MG63 (cell line): ENCODE results near the gene STOM. TPM values are rescaled to one million over a fixed set of nuclear protein-coding genes. Genes with fewer than 3 reads are reported as not detected.

Experiments used
- DNase-seq: peaks from one replicate; pipeline ENCODE4 v3.0.0-alpha.2; 2020
- H3K27me3 ChIP-seq: fragments of 250-450 bp; sonication (Bioruptor Pico); 2 replicates; pipeline ENCODE4 v1.5.1; 2020; ENCODE audit warnings: mild to moderate bottlenecking, moderate library complexity
- H3K36me3 ChIP-seq: fragments of 250-450 bp; sonication (Bioruptor Pico); 2 replicates; pipeline ENCODE4 v1.5.1; 2020; ENCODE audit warnings: mild to moderate bottlenecking, moderate library complexity
- H3K4me3 ChIP-seq: fragments of 250-450 bp; sonication (Bioruptor Pico); 2 replicates; pipeline ENCODE4 v1.5.1; 2020; ENCODE audit warnings: mild to moderate bottlenecking, moderate library complexity
- H3K9me3 ChIP-seq: fragments of 250-450 bp; sonication (Bioruptor Pico); 2 replicates; pipeline ENCODE4 v1.5.1; 2020; ENCODE audit warnings: mild to moderate bottlenecking, moderate library complexity
- total RNA-seq: library from RNA; depleted of rRNA; stranded (reverse); fragments of >200 nt; shearing (Covaris generic); gene quantifications from 2 replicates; pipeline ENCODE4 v1.2.3, GENCODE V29; 2014; ENCODE audit warnings: low replicate concordance

The STOM gene
- total RNA-seq, 1 experiment from 2014 or later = 108 TPM

- Histone ChIP-seq H3K9me3 (peaks cover 5% of the 10 kb centered on the region; the same call in 1 of the 2 replicates), H3K4me3 (no peak overlapping the region), H3K36me3 (peaks cover 22% of the 10 kb centered on the region), H3K27me3 (no peaks in the 10 kb centered on the region)
- DNase-seq = no peak
These were observed 51.2 kb downstream of the STOM start for GRCh38 chr9:121318631-121319382.

DNA sequence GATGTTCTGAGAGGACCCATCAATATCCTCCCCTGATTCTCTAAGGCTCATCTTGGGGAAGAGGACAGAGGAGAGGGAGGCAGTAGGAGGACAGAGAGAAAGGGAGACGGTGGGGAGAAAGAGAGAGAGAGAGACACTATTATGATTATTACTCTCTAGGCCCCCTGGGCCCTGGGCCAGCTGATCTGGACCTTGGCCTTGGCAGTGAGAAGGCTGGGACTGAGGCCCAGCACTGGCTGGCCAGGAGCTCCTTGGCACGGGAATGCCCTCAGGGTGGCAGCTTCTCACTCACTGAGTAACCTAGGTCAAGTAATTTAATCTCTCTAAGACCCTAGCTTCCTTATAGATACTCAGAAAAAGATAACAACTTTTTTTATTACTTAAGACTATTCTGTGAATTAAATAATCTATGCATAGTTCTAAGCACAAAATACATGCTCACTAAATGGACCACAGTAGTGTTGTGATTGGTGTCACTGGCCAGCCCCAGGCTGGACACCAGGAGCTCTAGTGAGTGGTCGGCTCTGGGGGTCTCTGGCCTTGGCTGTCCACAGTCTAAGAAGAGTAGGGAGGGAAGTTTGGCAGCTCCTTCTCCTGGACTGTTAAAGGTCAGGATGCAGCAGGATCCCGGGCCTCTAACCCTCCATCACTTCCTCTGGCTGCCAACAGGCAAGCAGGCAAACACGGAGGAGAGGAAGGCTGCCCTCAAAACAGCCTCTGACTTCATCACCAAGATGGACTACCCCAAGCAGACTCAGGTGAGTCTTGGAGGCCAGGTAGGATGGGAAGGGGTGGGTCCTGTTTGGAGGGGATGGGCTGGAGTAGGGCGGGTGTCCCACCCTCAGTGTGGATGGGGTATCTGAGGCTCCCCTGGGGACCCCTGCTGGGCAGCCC is 52.1 kb downstream of the STOM start:
- peaks cover 5% of the 10 kb centered on the region; the same call in 1 of the 2 replicates for H3K9me3 ChIP-seq
- no peaks in the 10 kb centered on the region for H3K27me3 ChIP-seq
- DNase-seq = peak; percentile 92
- H3K36me3 ChIP-seq = peaks cover 21% of the 10 kb centered on the region
- no peak overlapping the region for H3K4me3 ChIP-seq

DNA sequence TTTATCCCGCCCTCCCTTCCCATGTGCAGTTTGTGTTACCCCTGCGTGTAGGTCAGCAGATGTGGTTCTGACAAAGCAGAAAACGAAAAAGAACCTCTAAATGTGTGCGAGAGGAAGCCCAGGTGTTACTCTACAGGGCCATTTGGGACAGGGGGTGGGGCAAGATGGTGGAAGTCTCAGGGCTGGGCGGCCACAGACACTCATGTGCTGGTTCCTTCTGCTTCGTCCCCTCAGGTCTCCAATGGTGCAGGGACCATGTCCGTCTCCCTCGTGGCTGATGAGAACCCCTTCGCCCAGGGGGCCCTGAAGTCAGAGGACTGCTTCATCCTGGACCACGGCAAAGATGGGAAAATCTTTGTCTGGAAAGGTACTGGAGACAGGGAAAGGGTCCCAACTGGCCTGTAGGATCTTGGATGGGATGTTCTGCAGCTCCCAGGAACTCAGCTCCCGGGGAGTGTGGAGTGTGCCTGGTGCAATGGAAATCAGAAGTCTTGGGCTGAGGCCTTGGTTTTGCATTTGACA is 53.1 kb downstream of the STOM start:
- Histone ChIP-seq H3K27me3 (no peaks in the 10 kb centered on the region), H3K4me3 (no peak overlapping the region), H3K9me3 (peaks cover 2% of the 10 kb centered on the region; the same call in 1 of the 2 replicates), H3K36me3 (peaks cover 18% of the 10 kb centered on the region)
- DNase-seq = no peak

DNA sequence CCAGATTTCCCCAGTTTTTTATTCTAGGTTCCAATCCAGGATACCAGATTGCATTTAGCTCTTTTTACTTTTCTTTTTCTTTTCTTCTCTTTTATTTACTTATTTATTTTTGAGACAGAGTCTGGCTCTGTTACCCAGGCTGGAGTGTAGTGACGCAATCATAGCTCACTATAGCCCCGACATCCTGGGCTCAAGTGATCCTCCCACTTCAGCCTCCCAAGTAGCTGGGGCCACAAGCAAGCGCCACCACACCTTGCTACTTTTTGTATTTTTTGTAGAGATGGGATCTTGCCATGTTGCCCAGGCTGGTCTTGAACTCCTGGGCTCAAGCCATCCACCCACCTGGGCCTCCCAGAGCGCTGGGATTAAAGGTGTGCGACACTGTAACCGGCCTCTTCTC is 53.7 kb downstream of the STOM start:
- peaks cover 14% of the 10 kb centered on the region for H3K36me3 ChIP-seq
- DNase-seq = no peak
- H3K4me3 ChIP-seq = no peak overlapping the region
- H3K9me3 ChIP-seq = no peaks in the 10 kb centered on the region
- no peaks in the 10 kb centered on the region for H3K27me3 ChIP-seq

GRCh38 chr9:121313458-121314152 is 56.4 kb downstream of the STOM start:
- H3K4me3 ChIP-seq = no peak overlapping the region
- H3K36me3 ChIP-seq = peaks cover 6% of the 10 kb centered on the region; the same call in 1 of the 2 replicates
- H3K27me3 ChIP-seq = no peaks in the 10 kb centered on the region
- no peak for DNase-seq
- no peaks in the 10 kb centered on the region for H3K9me3 ChIP-seq

DNA sequence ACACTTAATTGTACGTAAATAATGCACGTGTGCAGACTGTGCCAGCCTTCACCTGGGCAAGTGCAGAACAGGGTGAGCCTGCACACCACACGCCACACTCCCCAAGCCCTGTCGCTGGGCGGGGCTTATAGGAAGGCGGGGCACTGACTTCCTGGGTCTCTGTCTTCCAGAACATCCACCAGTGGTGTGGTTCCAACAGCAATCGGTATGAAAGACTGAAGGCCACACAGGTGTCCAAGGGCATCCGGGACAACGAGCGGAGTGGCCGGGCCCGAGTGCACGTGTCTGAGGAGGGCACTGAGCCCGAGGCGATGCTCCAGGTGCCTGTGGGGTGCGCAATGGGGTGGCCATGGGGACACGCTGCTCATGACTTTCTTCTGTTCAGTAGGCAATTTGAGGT is 57.9 kb downstream of the STOM start:
- no peak for DNase-seq
- H3K9me3 ChIP-seq = no peaks in the 10 kb centered on the region
- no peak overlapping the region for H3K4me3 ChIP-seq
- peaks cover 6% of the 10 kb centered on the region; the same call in 1 of the 2 replicates for H3K36me3 ChIP-seq
- no peaks in the 10 kb centered on the region for H3K27me3 ChIP-seq

DNA sequence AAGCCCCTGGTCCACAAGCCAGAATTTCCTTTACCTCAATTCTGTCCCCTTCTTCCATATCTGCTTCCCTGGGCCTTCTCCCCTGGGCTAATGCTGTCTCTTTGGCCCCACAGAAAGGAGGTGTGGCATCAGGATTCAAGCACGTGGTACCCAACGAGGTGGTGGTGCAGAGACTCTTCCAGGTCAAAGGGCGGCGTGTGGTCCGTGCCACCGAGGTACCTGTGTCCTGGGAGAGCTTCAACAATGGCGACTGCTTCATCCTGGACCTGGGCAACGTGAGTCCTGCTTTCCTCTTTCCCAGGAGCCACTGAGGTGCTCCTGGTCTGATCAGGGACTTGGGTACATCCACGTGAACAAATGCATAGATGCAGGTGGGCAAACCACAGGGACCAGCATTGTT is 59.5 kb downstream of the STOM start:
- H3K4me3 ChIP-seq = no peak overlapping the region
- no peak for DNase-seq
- H3K9me3 ChIP-seq = no peaks in the 10 kb centered on the region
- 0 out of 2 replicates have a peak, but pooled peaks cover 6% of the 10 kb centered on the region for H3K36me3 ChIP-seq
- H3K27me3 ChIP-seq = no peaks in the 10 kb centered on the region

GRCh38 chr9:121309833-121310425 is 60.1 kb downstream of the STOM start:
- Histone ChIP-seq H3K27me3 (no peaks in the 10 kb centered on the region), H3K36me3 (0 out of 2 replicates have a peak, but pooled peaks cover 6% of the 10 kb centered on the region)

DNA sequence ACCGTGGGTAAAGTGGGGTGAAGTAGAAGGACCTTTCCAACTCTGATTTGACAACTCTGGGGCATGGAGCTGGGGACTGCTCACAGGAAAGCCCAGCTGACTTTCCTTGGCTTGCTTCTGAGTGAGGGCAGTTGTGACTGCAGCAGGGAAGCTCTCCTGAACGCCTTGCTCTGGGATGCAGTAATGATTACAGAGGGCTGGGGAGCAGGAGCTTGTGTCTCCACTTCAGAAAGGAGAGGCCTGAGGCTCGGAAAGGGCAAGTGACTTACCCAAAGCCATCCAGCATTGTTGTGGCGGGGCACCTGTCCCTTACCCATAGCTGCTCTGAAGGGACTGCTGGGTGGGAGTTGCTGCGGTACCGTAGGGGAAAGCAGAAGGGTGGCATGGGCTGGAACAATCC is 60.9 kb downstream of the STOM start:
- Histone ChIP-seq H3K27me3 (no peaks in the 10 kb centered on the region), H3K4me3 (no peak overlapping the region), H3K36me3 (0 out of 2 replicates have a peak, but pooled peaks cover 6% of the 10 kb centered on the region), H3K9me3 (no peaks in the 10 kb centered on the region)
- no peak for DNase-seq

More at GRCh38 chr9:121309833-121310425, 60.1 kb downstream of the STOM start:
- no peaks in the 10 kb centered on the region for H3K9me3 ChIP-seq
- no peak overlapping the region for H3K4me3 ChIP-seq
- no peak for DNase-seq

DNA sequence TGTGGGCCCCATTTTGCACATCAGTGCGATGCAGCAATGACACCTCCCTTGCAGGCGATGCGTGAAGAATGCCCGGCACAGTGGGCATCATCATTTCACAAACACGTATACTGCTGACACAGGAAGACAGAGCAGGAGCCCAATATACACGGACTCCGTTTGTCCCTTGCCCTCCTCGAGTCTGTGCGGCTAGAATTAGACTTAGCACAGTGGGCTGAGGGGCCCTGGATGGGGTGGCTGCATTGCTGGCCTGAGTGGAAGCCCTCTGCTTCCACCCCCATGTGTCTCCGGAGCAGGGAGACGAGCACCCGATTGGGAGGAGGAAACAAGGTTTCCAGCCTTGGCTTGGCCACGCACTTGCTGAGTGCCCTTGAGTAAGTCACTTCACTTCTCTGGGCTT is 61.3 kb downstream of the STOM start:
- 0 out of 2 replicates have a peak, but pooled peaks cover 6% of the 10 kb centered on the region for H3K36me3 ChIP-seq
- no peaks in the 10 kb centered on the region for H3K27me3 ChIP-seq
- DNase-seq = no peak
- no peak overlapping the region for H3K4me3 ChIP-seq
- no peaks in the 10 kb centered on the region for H3K9me3 ChIP-seq

GRCh38 chr9:121307976-121308375 is 62.1 kb downstream of the STOM start:
- Histone ChIP-seq H3K27me3 (no peaks in the 10 kb centered on the region), H3K4me3 (no peak overlapping the region), H3K9me3 (no peaks in the 10 kb centered on the region), H3K36me3 (0 out of 2 replicates have a peak, but pooled peaks cover 6% of the 10 kb centered on the region)
- DNase-seq = no peak

DNA sequence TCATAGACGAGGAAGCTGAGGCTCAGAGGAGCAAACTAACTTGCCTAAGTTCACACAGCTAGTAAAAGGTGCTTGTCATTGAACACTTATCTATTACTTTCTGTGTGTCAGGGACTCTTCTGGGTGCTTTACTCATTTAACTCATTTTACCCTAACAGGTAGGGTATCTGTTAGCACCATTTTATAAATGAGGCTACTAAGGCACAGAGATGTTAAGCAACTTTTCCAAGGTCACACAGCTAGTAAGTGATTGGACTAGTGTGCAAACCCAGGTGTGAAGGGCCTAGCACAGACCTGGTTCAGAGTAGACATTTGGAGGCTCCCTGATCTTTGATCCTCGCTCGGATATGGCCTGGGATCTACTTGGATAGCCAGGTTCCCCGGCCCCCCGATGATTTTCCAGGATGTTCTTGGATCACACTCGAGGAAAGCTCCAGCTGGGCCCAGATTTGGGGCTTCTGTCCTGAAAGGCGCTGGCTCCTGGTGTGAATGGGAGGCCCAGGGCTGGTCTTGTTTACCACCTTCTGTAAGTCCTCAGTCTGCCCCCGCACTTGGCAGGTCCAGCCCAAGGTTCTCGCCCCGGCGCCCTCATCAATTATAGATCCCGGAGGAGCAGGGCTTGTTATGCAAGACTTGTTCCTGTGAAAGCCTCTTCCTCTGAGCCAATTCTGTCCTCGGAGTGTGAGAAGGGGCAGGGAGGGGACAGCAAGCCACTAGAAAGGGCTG is 64.6 kb downstream of the STOM start:
- Histone ChIP-seq H3K9me3 (no peaks in the 10 kb centered on the region), H3K27me3 (no peaks in the 10 kb centered on the region), H3K36me3 (no peaks in the 10 kb centered on the region), H3K4me3 (no peak overlapping the region)
- no peak for DNase-seq

DNA sequence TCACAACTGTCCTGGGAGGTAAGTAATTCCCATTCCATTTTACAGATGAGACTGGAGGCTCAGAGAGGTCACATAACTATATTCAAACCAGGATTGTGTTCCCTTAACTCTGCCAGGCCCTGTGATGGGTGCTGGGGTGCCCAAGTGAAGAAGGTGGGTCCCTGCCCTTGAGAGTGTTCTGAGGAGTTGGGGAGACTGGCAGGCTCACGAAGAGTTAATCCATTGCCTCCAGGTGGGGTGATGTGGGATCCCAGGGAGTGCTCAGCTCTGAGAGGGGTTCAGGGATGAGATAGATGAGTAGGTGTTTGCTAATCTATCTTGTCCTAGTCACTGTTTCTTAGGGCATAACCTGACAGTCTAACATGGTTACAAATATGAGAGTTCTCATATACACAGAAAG is 65.3 kb downstream of the STOM start:
- H3K36me3 ChIP-seq = no peaks in the 10 kb centered on the region
- H3K9me3 ChIP-seq = no peaks in the 10 kb centered on the region
- no peaks in the 10 kb centered on the region for H3K27me3 ChIP-seq
- H3K4me3 ChIP-seq = no peak overlapping the region
- no peak for DNase-seq

GRCh38 chr9:121303456-121304451 is 66.3 kb downstream of the STOM start:
- H3K36me3 ChIP-seq = no peaks in the 10 kb centered on the region
- no peaks in the 10 kb centered on the region for H3K27me3 ChIP-seq
- H3K4me3 ChIP-seq = no peak overlapping the region
- DNase-seq = no peak
- H3K9me3 ChIP-seq = no peaks in the 10 kb centered on the region

DNA sequence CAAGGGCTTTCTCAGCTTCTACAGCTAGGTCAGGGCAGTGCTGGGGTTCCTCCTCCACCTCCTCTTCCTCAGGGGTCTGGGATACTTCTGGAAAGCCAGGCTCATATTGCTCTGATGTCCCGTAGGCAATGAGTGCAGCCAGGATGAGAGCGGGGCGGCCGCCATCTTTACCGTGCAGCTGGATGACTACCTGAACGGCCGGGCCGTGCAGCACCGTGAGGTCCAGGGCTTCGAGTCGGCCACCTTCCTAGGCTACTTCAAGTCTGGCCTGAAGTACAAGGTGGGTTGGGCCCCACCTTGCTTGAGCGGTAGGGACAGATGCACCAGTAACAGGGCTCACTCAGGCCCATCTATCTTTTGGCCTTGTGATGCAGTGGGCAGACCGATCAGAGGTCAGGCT is 67.3 kb downstream of the STOM start:
- no peak overlapping the region for H3K4me3 ChIP-seq
- no peaks in the 10 kb centered on the region for H3K9me3 ChIP-seq
- H3K36me3 ChIP-seq = no peaks in the 10 kb centered on the region
- H3K27me3 ChIP-seq = no peaks in the 10 kb centered on the region
- DNase-seq = no peak
